ENCODE results near the gene PRKAR1A.

GRCh38 chr17:68511671-68512246 is 471 bp upstream of the PRKAR1A start:
- no peak for TF ChIP-seq CTCF (IDR thresholded peaks at IDR 0.05; ENCODE audit: insufficient read depth, low read length)
- TF ChIP-seq POLR2AphosphoS5 (IDR thresholded peaks at IDR 0.05; ENCODE audit: low read depth): no peak
- TF ChIP-seq SPI1 (IDR thresholded peaks at IDR 0.05; ENCODE audit: borderline replicate concordance, low read depth): no peak; the same call in 1 of the 2 replicates
- TF ChIP-seq REST (IDR thresholded peaks at IDR 0.05; ENCODE audit: insufficient replicate concordance, low read depth): no peak
